SK-MEL-5 (cell line): ENCODE results near the gene AQP9. TPM values are rescaled to one million over a fixed set of nuclear protein-coding genes. Genes with fewer than 3 reads are reported as not detected.

Experiments
- DNase-seq: peaks from one replicate; pipeline ENCODE4 v3.0.0-alpha.2; 2016; ENCODE audit warnings: low read depth, low spot score
- in situ Hi-C: cut with HindIII; loops from 2 replicates; pipeline ENCODE4 v1.10.0; 2016; ENCODE audit warnings: low sequenced_read_pairs, high pct_unique_total_duplicates, low pct_unique_long_range_greater_than_20kb
- total RNA-seq: library from RNA; depleted of rRNA; stranded (reverse); fragments of >200 nt; shearing (Covaris generic); gene quantifications from 2 replicates; pipeline ENCODE4 v1.2.3, GENCODE V29; 2014

AQP9 gene
- total RNA-seq, 1 experiment from 2014 or later: not detected

DNA sequence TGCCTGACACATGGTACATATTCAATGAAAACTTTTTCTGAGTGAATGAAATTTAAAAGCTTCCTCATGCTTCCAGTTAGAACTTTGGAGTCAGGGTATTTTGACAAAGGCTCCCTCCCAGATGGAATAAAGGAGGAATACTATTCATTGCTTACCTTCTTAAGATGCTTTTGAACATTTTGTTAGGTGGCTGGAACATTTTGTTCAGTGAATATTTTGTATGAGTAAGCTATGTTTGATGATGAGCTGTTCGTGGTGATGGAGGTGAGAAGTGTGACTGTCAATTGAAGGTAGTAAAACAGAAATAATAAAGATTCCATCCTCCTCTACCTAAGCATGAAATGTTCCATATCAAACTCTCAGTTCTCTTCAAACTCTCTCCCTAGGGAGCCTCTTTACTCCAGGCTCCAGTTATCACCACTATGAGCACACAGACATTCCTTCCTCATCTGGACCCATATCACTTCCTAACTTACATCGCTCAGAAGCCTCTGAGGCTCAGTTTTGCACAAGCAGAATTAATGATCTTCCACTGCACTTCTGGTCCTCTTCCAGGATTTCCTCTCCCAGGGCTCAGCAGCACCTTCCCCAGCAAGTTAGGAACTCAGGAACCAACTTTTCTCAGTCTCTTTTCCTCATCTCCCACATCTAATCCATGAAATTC, 2.5 kb upstream of the AQP9 start:
- DNase-seq: no peak
- in situ Hi-C loops: no loop called here

DNA sequence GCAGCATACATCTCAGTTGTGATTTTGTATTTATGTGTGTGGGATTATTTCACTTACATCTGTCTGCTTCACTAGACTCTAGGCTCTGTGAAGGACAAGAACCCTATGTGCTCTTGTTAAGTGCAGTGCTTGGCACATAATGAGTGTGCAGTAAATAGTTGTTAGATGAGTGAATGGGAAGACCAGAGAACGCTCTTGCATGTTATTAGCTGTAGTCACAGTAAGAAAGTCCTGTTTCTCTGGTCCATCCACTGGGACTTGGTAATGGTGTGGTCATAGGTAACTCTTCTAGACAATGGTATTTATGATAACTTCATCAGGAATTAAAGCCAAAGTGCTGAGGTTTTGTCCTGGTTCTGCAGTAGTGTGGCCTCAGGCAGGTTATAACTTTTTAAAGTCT, 1.4 kb upstream of the AQP9 start:
- DNase-seq: no peak
- in situ Hi-C loops: no loop called here

DNA sequence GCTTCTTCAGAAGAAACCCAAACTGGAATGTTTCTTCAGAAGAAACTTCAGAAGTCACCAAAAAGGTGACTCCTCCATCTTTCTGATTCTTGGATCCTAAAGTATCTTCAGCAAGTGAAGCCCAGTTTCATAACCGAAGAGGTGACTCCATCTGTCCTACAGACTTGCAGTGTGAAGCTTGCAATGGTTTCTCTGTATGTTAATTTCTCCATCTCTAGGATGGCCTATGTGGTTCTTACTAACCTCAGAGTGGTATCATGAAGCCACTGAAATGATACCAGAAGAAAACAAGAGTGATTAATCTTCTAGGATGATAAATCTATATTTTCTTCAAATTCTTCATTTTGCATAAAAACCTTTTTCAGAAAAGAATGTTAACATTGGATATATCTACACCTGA, 495 bp upstream of the AQP9 start:
- in situ Hi-C loops: no loop called here
- DNase-seq: no peak

DNA sequence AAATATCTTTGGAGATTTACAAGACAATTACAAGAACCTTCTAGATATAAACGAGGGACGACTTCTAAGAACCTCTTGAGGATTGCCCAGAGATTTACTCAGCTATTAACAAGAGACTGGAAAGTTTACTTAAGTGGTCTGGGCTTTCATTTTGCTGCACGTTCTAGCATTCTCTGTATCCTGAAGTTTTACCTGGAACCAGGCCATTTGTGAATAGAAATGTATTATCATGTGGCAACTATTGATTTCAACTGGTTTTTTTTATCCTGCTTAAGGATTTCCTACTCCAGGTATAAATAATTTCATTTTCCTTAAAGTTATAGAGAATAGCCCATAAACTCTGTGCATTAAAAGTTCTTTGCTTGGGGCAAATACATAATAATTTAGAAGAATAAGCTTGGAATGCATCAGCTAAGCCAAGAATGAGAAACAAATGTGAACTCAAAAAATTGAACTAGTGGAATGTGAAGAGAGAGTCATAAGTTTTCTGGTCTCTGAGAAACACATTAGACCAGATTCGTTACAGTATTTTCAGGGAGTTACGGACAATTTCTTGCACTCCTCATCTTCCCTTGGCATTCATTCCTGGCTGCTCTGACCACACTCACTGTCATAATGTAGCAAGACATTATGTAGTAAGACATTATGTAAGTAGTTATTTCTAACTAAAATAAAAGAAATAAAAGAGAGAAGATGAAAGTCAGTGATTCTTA, 1.3 kb downstream of the AQP9 start:
- DNase-seq: no peak
- in situ Hi-C loops: no loop called here

DNA sequence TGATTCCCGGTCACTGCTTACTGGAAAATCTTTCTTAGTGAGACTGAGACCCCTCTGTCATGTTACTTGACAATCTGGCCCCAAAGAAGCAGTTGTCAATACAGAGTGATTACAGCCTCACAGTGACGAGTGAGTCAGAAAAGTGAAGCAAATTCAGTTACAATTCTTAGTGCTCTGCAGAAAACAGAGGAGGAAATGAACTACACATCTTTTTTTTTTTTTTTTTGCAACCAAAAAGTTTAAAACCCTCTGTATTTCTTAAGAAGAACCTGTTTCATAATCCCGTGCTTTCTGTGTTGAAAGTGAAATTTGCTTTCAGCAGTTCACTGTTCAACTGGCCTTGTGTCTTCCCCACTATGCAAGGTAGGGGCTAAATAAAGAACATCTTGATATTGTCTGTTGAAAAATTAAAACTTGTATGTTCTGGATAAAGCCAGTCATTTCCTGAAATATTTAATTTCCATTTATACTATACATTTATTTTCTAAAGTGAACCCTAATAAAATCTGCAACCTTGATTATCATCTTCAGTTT, 1.9 kb downstream of the AQP9 start:
- in situ Hi-C loops: no loop called here

DNA sequence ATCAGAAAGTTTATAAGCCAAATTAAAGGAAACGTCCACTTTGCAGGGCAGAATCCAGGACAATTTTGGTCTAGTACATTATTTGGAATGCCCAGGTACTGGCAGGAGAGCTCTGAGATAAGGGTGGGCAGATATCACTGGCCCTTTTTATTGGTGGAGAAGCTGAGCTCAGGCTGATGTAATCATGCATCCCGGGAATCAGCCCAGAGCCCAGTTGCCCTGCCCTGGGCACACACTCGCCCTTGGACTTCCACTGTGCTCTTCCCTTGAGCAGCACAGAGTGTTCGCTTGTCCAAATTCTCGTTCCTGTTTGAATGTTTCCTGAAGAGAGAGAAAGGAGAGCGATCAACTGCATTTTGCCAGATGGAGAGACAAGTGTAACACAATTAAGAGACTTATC, 3.7 kb downstream of the AQP9 start:
- in situ Hi-C loops: no loop called here
- DNase-seq: no peak

More for the DNA sequence above, 1.9 kb downstream of the AQP9 start:
- DNase-seq: no peak

DNA sequence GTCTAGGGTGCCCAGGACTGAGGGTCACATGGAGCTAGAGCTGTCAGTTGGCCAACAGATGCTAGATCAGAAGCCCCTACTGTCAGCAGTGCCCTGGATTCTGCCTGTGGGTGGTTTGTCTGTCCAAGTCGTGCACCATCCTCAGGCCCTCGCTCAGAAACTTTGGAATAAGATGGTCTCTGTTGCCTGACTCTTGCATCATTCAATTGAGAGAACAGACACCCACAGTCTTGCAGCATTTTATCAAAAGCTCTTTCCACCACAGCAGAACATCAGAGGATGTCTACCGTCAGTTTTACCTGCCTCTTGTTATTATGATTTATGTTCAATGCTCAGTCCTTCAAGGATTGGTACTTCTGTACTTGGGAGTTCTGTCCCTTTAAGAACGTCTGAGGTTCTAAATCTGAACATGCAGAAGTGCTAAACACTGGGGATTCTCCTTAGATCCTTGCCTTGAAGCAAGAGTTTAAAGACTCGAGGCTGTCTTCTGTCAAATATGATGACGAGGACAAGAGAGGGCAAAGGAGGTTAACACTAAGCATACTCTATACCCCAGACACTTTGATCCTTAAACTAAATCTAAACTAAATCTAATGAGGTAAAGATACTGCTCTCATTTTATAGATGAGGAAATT, 4.8 kb downstream of the AQP9 start:
- DNase-seq: no peak
- in situ Hi-C loops: no loop called here

DNA sequence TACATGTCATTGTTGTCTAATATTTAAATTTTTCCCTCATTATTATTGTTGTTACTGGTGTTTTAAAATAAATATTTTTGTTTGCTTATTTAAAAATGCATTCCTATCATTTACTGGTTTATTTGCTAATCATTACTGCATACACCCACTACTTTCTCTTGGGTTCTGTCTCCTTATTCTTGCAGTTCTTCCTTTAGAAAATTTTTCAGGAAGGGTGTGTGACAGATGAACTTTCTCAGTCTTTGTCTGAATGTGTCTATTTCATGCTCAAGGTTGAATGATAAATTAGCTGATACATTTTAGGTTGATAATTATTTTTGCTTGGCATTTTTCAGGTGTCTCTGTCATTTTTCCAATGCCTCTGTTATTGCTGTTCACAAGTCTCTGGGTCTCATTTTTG, 7.4 kb downstream of the AQP9 start:
- in situ Hi-C loops: no loop called here
- DNase-seq: no peak

DNA sequence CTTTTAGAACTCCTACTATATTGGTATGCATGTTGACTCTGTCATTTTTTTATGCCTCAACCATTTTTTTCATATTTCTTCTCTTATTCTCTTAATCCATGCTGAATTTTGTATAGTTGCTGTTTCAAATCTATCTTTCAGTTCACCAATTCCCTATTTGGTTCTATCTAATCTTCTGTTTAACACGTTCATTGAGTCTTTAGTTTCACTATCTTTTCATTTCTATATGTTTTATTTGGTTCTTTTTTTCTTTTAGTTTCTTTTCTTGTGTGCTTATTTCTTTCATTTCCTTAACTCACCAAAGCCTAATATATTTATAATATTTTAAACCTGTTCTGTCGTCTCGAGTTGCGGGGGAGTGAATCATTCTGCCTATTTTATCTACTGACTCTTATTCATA, 8.0 kb downstream of the AQP9 start:
- no peak for DNase-seq
- in situ Hi-C loops: no loop called here

DNA sequence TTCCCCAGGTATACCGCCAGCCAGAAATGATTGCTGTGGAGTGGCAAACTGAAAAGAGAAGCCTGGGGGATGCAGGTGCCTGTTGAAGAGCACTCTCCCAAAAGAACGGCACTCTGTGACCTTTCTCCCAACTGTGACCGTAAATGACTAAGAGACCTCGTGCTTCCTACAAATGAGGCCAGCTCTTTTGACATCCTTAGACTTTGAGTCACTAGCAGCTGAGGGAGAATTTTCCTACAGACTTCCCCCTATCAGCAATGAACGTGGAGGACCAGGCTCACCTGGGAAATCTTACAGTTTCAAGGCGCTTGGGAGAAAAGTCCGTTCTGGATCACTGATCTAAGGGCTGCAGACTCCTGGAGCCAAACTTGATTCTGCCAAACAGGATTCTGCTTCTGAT, 8.6 kb downstream of the AQP9 start:
- in situ Hi-C loops: no loop called here
- peak; percentile 43 for DNase-seq

DNA sequence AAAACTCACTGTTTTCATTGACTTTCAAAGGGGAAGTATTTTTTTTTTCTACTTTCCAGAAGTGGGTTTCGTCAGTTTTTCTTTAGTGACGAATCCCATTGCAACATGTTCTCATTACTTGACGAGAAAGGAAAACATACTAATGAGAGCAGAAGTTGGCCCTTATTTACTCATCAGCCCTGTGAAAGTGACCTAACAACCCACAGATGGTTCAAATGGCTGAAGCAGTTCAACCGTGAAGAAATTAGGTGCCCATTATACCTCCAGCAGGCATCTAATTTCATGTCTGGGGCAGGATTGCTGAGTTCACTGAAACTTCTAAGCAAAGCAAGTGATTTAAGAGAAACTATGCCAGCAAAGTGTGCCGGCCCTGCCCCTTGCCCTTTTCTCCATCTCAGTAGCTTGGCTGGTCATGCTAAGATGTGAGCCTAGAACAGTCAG, 9.0 kb downstream of the AQP9 start:
- in situ Hi-C loops: no loop called here
- no peak for DNase-seq

DNA sequence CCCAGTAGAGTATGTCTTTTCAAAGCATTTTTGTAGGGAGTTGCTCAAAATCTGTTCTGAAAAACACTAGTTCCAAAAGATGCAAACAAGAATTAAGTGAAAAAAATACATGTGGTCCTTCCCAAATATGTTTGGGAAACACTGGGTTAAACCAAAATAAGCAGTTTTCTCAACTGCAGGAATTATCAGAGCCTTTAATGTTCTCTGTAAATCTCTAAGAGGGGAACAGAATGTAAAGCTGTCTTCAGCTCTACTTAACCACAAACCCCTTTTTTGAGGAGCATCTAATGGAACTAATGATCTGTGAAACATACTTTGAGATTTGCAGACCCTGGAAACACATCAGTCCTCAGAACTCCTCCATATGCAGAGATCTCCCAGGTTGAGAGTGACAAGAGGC, 9.9 kb downstream of the AQP9 start:
- no peak for DNase-seq
- in situ Hi-C loops: no loop called here

DNA sequence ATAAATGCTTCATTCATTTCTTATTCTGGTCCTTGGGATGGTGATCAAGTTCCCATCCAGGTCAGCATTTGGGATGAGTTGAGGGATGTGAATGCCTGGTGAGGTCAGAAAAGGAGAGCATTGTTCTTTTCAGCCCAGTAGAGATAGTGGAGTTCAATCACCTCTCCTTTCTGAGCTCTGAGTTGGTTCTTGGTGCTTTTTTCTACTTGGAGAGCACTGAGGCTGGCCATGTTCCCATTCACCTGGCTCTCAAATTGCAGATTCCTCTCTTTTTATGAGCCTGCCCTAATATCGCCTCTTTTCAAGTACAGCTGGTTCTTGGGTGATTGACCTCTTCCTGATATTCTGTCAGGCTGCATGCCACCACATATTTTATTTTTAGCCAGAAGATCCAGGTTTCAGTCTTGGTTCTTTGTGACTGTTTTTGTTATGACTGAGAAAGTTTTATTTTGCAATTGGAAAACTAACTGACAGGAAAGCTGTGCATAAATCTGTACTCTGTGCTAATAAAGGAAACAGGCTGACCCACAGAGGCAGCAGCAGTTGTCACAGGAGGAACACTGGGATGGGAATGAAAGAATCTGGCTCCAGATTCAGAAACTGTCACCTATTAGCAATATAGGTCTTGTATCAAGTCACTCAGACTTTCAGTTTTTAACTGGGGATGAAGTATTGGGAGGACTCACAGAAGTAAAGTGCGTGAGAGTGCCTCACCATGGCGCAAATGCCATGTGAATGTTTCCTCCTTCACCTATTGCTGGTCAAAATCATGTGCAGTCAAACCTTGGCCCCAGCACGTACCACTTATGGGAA, 10.7 kb downstream of the AQP9 start:
- no peak for DNase-seq
- in situ Hi-C loops: no loop called here

DNA sequence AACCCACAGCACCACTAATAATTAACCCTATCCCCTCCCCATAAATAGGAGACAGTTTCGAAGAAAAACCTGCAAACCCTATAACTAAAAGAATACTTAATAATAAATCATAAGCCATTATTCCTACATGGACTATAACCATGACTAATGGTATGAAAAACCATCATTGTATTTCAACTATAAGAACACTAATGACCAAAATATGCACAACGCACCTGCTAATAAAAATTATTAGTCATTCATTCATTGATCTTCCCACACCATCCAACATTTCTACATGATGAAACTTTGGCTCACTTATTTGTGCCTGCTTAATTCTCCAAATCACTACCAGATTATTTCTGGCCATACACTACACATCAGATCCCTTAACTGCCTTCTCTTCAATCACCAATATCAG, 16.6 kb downstream of the AQP9 start:
- in situ Hi-C loops: no loop called here
- DNase-seq: no peak

DNA sequence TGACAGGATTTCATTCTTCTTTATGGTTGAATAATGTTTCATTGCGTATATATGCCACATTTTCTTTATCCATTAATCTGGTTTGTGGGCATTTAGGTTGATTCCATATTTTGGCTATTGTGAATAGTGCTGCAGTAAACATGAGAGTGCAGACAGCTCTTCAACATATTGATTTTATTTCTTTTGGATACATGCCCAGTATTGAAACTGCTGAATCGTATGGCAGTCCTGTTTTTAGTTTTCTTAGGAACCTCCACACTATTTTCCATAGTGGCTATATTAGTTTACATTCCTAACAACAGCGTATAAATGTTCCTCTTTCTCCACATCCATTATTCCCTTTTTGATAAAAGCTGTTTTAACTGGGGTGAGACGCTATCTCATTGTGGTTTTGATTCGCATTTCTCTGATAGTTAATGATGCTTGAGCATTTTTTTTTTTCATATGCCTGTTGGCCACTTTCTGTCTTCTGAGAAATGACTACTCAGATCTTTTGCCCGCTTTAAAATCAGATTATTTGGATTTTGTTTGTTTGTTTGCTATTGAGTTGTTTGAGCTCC, 21.7 kb downstream of the AQP9 start:
- in situ Hi-C loops: no loop called here

DNA sequence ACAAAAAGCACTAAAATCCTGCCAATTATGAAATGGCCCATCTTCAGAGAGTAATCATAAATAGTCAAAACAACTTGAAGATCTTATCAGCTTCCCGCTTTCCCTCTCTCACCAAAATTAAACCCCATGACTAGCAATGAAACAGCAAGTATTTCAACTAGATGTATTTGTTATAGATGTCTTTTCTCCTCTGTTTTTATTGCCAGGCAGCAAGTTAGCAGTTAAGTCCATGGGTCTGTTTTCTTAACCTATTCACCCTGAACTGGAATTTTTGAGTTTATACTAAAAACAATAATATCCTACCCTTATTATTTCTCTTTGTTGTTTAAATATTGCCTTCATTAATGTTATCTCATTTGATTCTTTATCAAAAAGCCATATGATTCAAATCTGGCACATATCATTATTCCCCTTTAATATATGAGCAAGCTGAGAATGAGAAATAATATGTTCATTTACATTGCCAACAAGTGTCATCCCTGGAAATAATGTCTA, 23.3 kb downstream of the AQP9 start:
- no peak for DNase-seq
- in situ Hi-C loops: no loop called here

More for the DNA sequence above, 21.7 kb downstream of the AQP9 start:
- DNase-seq: no peak

DNA sequence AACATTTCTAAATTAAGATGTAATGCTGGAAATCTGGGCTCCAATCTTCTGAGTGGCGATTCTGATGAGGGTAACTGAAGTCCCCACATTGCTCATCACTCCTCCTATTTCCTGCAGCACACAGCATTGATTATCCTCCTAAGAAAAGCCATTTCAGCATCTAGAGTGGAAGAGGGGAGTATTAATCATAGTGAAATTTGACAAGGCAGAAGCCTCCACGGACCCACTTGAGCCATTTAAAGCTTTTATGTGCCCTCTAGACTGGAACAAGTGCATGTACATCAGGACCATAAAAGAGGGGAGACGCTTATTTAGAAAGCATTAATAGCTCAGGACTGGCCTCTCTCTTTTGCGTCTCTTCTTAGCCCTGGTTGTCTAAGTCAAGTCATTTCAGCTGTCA, 25.8 kb downstream of the AQP9 start:
- in situ Hi-C loops: no loop called here
- no peak for DNase-seq
